ENCODE data around the gene PKIG.
"Not testable (repeated sequence)": the region's sequence is repeated elsewhere in the genome, so short reads cannot be mapped to it uniquely, and the experiment has no call there.

The PKIG gene

DNA sequence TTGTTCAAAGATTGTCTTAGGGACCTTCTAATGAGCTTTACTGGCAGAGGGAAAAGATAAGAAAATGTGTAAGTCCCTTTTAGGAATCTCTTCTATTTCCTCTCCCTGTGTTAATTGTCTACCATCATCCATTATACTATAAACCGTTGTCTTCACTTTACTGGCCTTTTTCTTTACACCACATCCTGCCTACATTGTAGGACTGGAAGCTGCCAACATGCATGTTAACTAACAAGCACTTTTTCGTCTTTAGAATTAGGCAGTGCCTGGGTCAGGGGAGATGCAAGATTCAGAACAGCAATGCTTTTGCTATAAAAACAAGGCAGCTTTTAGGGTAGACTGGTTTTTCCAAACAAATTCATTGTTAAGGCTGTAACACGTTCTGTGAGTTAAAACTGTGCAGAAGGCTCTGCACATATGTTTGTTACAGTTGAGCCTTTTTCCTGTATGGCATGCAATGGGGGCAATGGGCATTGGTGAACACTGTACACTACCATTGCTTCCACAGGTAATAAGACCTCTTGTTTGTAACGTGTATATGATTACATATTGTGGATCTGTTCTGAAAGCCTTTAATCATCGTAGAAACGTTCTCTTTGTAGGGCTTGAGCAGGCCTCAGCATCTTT is 10.9 kb upstream of the PKIG start:
- in situ Hi-C loops (cut with HindIII; ENCODE audit: low sequenced_read_pairs): no loop called here

GRCh38 chr20:44572551-44573500 is 9.6 kb upstream of the PKIG start:
- in situ Hi-C loops (cut with HindIII; ENCODE audit: low sequenced_read_pairs): no loop called here

- in situ Hi-C loops (cut with HindIII; ENCODE audit: low sequenced_read_pairs): no loop called here
Measured at GRCh38 chr20:44573501-44573869, 8.9 kb upstream of the PKIG start.

DNA sequence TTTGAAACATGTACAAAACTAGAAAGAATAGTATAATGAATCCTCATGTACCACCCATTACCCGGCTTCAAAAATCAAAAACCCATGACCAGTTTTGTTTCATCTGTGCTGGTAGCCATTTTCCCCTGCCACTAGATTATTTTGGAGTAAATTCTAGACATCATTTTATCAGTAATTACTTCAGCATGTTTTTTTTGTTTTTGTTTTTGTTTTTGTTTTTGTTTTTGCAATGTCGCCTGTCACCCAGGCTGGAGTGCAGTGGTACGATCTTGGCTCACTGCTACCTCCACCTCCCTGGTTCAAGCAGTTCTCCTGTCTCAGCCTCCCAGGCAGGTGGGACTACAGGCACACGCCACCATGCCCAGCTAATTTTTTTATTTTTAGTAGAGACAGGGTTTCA is 8.0 kb upstream of the PKIG start:
- in situ Hi-C loops (cut with HindIII; ENCODE audit: low sequenced_read_pairs): no loop called here

GRCh38 chr20:44576297-44576696 is 6.1 kb upstream of the PKIG start:
- in situ Hi-C loops (cut with HindIII; ENCODE audit: low sequenced_read_pairs): no loop called here

- in situ Hi-C loops (cut with HindIII; ENCODE audit: low sequenced_read_pairs): no loop called here
Measured at GRCh38 chr20:44579313-44580081, 2.9 kb upstream of the PKIG start.

GRCh38 chr20:44580581-44581268 is 1.7 kb upstream of the PKIG start:
- in situ Hi-C loops (cut with HindIII; ENCODE audit: low sequenced_read_pairs): no loop called here

DNA sequence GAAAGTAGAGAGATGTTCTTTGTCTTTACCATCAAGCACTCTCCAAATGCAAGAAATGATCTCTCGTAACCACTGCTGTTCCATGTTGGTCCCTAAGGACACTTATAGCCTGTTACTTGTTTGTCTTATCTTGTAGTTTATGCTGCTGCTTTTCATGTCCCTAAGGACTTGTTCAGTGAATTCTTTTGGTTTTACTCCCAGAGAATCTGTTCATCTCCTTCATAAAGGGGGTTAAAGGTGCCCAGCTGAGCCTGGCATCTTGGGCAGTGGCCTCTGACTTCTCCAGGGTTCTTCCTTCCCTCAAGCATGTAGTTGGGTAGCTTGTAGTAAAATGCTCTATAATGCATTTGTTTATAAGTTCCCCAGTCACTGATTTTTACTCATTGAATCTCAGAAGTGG is 864 bp upstream of the PKIG start:
- in situ Hi-C loops (cut with HindIII; ENCODE audit: low sequenced_read_pairs): no loop called here

GRCh38 chr20:44583157-44583556 is 778 bp downstream of the PKIG start:
- in situ Hi-C loops (cut with HindIII; ENCODE audit: low sequenced_read_pairs): no loop called here

- in situ Hi-C loops (cut with HindIII; ENCODE audit: low sequenced_read_pairs): no loop called here
Measured at GRCh38 chr20:44584162-44584561, 1.8 kb downstream of the PKIG start.

- in situ Hi-C loops (cut with HindIII; ENCODE audit: low sequenced_read_pairs): no loop called here
Measured at GRCh38 chr20:44585057-44585963, 2.9 kb downstream of the PKIG start.

GRCh38 chr20:44586289-44586911 is 4.0 kb downstream of the PKIG start:
- in situ Hi-C loops (cut with HindIII; ENCODE audit: low sequenced_read_pairs): no loop called here

- in situ Hi-C loops (cut with HindIII; ENCODE audit: low sequenced_read_pairs): no loop called here
Measured at GRCh38 chr20:44587035-44587980, 4.9 kb downstream of the PKIG start.

- in situ Hi-C loops (cut with HindIII; ENCODE audit: low sequenced_read_pairs): not testable (repeated sequence)
Measured at GRCh38 chr20:44588321-44588720, 5.9 kb downstream of the PKIG start.

- in situ Hi-C loops (cut with HindIII; ENCODE audit: low sequenced_read_pairs): no loop called here
Measured at GRCh38 chr20:44589537-44589936, 7.2 kb downstream of the PKIG start.

GRCh38 chr20:44590980-44591778 is 8.8 kb downstream of the PKIG start:
- in situ Hi-C loops (cut with HindIII; ENCODE audit: low sequenced_read_pairs): loop anchor here (5.0 to 10.0 kb wide), 2 partner anchors 39 to 126 kb away; no protein-coding TSS in a partner anchor

DNA sequence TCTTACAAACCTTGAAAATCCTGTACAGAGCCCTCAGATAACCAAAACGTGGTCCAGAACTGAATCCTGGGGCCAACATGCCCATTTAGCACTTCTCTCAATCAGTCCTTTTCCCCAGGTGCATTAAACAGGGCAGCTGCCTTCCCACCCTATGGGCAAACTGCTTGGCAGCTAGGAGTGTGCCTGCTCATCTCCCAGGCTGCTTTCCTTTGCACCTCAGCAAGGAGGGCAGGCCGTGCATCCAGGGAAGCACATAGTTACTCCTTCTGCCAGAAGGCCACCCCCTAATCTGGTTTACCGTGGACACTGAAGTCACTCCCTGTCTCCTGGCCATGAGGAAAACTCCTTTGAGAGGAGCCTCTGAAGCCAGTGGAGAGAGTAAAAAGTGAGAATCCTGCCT is 10.0 kb downstream of the PKIG start:
- in situ Hi-C loops (cut with HindIII; ENCODE audit: low sequenced_read_pairs): loop anchor here (5.0 to 10.0 kb wide), 2 partner anchors 40 to 128 kb away; no protein-coding TSS in a partner anchor
